Measurements from ENCODE around the gene FUBP1.

GRCh38 chr1:78009276-78009675 is 30.4 kb upstream of the FUBP1 start:
- TF ChIP-seq CTCF (IDR thresholded peaks at IDR 0.05; ENCODE audit: low read depth, low read length, poor library complexity, severe bottlenecking) (no peak), EZH2phosphoT487 (IDR thresholded peaks at IDR 0.05; ENCODE audit: borderline replicate concordance, low read length) (no peak)
